HepG2 (cell line): ENCODE measurements around the gene KIAA1328. TPM values are rescaled to one million over a fixed set of nuclear protein-coding genes. Genes with fewer than 3 reads are reported as not detected.

Source experiments
- ATF7-NPFF ChIP-seq: sonication (generic); formaldehyde crosslinking; IDR thresholded peaks from 2 replicates; pipeline ENCODE4 v1.8.1; 2023; ENCODE audit warnings: mild to moderate bottlenecking, low read depth, missing genetic modification reagents, moderate library complexity
- NCOA1 ChIP-seq: sonication (generic); formaldehyde crosslinking; IDR thresholded peaks from 2 replicates; pipeline ENCODE4 v1.9.0; 2021; ENCODE audit warnings: missing genetic modification reagents
- NR3C1 ChIP-seq: sonication (generic); formaldehyde crosslinking; IDR thresholded peaks from 2 replicates; pipeline ENCODE4 v1.4.0; 2020; ENCODE audit warnings: missing genetic modification reagents
- RORA ChIP-seq: sonication (generic); formaldehyde crosslinking; IDR thresholded peaks from 2 replicates; pipeline ENCODE4 v1.5.0; 2020; ENCODE audit warnings: mild to moderate bottlenecking, missing genetic modification reagents, moderate library complexity
- ZFP82 ChIP-seq: sonication (generic); formaldehyde crosslinking; IDR thresholded peaks from 2 replicates; pipeline ENCODE4 v1.5.1; 2020; ENCODE audit warnings: mild to moderate bottlenecking, missing genetic modification reagents, borderline replicate concordance
- ZNF124 ChIP-seq: sonication (generic); formaldehyde crosslinking; IDR thresholded peaks from 2 replicates; pipeline ENCODE4 v1.4.0; 2020; ENCODE audit warnings: missing genetic modification reagents
- polyA plus RNA-seq, 8 experiments: library from polyadenylated mRNA; depleted of rRNA in 3 of 8; stranded (reverse) in 7 of 8; unstranded in 1 of 8; fragments of >200 nt; fragmentation: Illumina TruSeq in 4 of 8; extraction: Trizol in 4 of 8; gene quantifications; 2 replicates each; pipeline versions ENCODE4 v1.2.1 to v1.2.3, GENCODE V29; 2011 to 2016; ENCODE audit warnings: low read depth in 4 of 8, missing spikeins in 1 of 8, mixed read lengths in 1 of 8; ENCODE audit not compliant: insufficient read depth in 1 of 8
- total RNA-seq, 5 experiments: library from RNA; depleted of rRNA; stranded (reverse); fragments of >200 nt; fragmentation: Illumina TruSeq; extraction: Trizol; gene quantifications; 2 replicates each; pipeline ENCODE4 v1.2.3, GENCODE V29; 2016; ENCODE audit warnings: low read depth in 1 of 5
- TF ChIP-seq, protein P1 (sequence below): sonication (generic); formaldehyde crosslinking; IDR thresholded peaks from 2 replicates; pipeline ENCODE4 v1.5.1; 2020; ENCODE audit warnings: mild to moderate bottlenecking, moderate library complexity, missing genetic modification reagents
- TF ChIP-seq, protein P2 (sequence below): sonication (generic); formaldehyde crosslinking; IDR thresholded peaks from 2 replicates; pipeline ENCODE4 v1.4.0; 2020; ENCODE audit warnings: missing genetic modification reagents, borderline replicate concordance

Gene KIAA1328
- total and polyA plus RNA-seq, 2 of the 13 experiments (the other 11 are each of a cell fraction or from before 2014, with no cell fraction given), result 4.1 to 6.0 TPM

DNA sequence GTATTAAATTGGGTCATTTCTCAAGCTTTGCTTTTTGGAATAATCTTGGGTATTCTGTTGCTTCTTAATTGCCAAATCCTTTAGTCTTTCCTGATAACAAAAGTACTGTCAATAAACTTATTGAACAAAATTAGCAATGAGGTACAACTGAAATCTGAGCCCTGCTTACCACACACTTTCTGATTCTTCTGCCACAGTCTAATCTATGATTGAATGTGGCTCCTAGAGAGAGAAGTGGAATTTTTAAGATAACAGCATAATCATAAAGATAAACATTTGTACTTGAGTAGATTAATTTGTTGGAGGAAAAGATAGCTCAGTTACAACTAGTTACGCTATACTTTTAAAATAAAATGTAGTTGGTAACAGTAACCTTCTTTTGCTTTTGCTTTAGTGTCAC is 381.9 kb downstream of the KIAA1328 start (continued):
- TF ChIP-seq, protein P1, sequence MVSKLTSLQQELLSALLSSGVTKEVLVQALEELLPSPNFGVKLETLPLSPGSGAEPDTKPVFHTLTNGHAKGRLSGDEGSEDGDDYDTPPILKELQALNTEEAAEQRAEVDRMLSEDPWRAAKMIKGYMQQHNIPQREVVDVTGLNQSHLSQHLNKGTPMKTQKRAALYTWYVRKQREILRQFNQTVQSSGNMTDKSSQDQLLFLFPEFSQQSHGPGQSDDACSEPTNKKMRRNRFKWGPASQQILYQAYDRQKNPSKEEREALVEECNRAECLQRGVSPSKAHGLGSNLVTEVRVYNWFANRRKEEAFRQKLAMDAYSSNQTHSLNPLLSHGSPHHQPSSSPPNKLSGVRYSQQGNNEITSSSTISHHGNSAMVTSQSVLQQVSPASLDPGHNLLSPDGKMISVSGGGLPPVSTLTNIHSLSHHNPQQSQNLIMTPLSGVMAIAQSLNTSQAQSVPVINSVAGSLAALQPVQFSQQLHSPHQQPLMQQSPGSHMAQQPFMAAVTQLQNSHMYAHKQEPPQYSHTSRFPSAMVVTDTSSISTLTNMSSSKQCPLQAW (CRISPR knock-in tag), result no peak
- TF ChIP-seq ZFP82 (CRISPR knock-in tag) (no peak), RORA (CRISPR knock-in tag) (no peak), NCOA1 (CRISPR knock-in tag) (no peak), ZNF124 (CRISPR knock-in tag) (no peak), ATF7-NPFF (CRISPR knock-in tag) (no peak), NR3C1 (CRISPR knock-in tag) (no peak)
- TF ChIP-seq, protein P2, sequence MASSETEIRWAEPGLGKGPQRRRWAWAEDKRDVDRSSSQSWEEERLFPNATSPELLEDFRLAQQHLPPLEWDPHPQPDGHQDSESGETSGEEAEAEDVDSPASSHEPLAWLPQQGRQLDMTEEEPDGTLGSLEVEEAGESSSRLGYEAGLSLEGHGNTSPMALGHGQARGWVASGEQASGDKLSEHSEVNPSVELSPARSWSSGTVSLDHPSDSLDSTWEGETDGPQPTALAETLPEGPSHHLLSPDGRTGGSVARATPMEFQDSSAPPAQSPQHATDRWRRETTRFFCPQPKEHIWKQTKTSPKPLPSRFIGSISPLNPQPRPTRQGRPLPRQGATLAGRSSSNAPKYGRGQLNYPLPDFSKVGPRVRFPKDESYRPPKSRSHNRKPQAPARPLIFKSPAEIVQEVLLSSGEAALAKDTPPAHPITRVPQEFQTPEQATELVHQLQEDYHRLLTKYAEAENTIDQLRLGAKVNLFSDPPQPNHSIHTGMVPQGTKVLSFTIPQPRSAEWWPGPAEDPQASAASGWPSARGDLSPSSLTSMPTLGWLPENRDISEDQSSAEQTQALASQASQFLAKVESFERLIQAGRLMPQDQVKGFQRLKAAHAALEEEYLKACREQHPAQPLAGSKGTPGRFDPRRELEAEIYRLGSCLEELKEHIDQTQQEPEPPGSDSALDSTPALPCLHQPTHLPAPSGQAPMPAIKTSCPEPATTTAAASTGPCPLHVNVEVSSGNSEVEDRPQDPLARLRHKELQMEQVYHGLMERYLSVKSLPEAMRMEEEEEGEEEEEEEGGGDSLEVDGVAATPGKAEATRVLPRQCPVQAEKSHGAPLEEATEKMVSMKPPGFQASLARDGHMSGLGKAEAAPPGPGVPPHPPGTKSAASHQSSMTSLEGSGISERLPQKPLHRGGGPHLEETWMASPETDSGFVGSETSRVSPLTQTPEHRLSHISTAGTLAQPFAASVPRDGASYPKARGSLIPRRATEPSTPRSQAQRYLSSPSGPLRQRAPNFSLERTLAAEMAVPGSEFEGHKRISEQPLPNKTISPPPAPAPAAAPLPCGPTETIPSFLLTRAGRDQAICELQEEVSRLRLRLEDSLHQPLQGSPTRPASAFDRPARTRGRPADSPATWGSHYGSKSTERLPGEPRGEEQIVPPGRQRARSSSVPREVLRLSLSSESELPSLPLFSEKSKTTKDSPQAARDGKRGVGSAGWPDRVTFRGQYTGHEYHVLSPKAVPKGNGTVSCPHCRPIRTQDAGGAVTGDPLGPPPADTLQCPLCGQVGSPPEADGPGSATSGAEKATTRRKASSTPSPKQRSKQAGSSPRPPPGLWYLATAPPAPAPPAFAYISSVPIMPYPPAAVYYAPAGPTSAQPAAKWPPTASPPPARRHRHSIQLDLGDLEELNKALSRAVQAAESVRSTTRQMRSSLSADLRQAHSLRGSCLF (CRISPR knock-in tag), result no peak
